T-helper 17 cell (primary cell): ENCODE results near the gene LPCAT1. TPM values are rescaled to one million over a fixed set of nuclear protein-coding genes. Genes with fewer than 3 reads are reported as not detected.
A peak's percentile ranks its signal among the peaks of the same experiment; 100 is the strongest.

Source experiments
- ATAC-seq: fragments of 150-1000 bp; cut with Tn5 transposase; 2 replicates; pipeline ENCODE4 v1.10.0; 2021; ENCODE audit warnings: mild to moderate bottlenecking, moderate library complexity
- DNase-seq, 3 donors: peaks; one replicate each; pipeline versions ENCODE4 v3.0.0 to v3.0.0-alpha.2; 2020 to 2021
- H3K9me3 ChIP-seq: one replicate; pipeline ENCODE4 v1.7.0; 2013; ENCODE audit warnings: low read length, mild to moderate bottlenecking; ENCODE audit not compliant: control insufficient read depth, poor library complexity, severe bottlenecking
- H3K27ac Mint-ChIP-seq: one replicate; pipeline ENCODE4 v1.8.0; 2022; ENCODE audit warnings: mild to moderate bottlenecking, moderate library complexity, mixed read lengths
- H3K27me3 Mint-ChIP-seq: one replicate; pipeline ENCODE4 v1.8.0; 2022; ENCODE audit warnings: mixed read lengths
- H3K36me3 Mint-ChIP-seq: one replicate; pipeline ENCODE4 v1.8.0; 2022; ENCODE audit warnings: low read depth, mixed read lengths
- H3K4me1 Mint-ChIP-seq: one replicate; pipeline ENCODE4 v1.8.0; 2022; ENCODE audit warnings: mild to moderate bottlenecking, mixed read lengths
- H3K4me3 Mint-ChIP-seq: one replicate; pipeline ENCODE4 v1.8.0; 2022; ENCODE audit warnings: mild to moderate bottlenecking, moderate library complexity, mixed read lengths
- total RNA-seq, 4 donors: library from RNA in 2 of 4; stranded (reverse) in 2 of 4; gene quantifications; one replicate each; pipeline ENCODE4 v1.2.3 and lab custom pipeline; 2022 to 2026

Gene LPCAT1
- total RNA-seq, 2 donors from 2014 or later, result 23.4 to 24.8 TPM

DNA sequence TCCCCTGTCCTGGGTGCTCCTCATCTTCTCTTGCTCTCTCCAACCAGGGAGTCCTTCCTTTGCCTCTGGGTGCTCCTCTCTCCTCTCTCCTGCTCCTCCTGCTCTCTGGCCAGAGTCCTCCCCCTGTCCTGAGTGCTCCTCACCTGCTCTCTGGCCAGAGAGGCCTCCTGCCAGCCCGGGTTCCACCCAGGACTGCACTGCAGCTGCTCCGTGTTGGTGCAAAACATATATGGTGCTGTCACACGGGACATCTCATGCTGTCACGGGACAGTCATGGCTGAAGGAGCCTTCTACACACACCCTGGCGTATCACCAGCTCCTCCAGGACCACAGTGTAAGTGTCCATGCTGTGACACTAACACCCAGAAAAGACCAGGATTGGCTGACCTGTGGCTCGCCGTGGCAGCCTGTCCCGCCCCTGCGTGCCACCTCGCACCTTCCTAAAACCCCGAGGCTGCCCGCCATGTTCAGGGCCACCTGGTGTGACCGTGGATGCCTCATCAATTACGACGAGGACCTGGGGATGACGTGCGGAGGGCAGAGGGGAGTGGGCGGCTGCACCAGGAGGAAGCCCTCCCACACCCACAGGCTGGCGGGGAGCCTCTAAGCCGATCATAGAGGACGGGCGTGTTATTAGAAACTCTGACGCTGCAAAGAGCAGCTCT is 50.7 kb downstream of the LPCAT1 start:
- ATAC-seq, result no peak
- H3K36me3 Mint-ChIP-seq, result no peaks in the 10 kb centered on the region
- no peak for DNase-seq
- H3K9me3 ChIP-seq, result no peaks in the 10 kb centered on the region
- H3K4me3 Mint-ChIP-seq, result peak overlapping the region; percentile 36
- peaks cover 3% of the 10 kb centered on the region for H3K4me1 Mint-ChIP-seq
- H3K27ac Mint-ChIP-seq, result peak overlapping the region; percentile 4
- H3K27me3 Mint-ChIP-seq, result no peaks in the 10 kb centered on the region

DNA sequence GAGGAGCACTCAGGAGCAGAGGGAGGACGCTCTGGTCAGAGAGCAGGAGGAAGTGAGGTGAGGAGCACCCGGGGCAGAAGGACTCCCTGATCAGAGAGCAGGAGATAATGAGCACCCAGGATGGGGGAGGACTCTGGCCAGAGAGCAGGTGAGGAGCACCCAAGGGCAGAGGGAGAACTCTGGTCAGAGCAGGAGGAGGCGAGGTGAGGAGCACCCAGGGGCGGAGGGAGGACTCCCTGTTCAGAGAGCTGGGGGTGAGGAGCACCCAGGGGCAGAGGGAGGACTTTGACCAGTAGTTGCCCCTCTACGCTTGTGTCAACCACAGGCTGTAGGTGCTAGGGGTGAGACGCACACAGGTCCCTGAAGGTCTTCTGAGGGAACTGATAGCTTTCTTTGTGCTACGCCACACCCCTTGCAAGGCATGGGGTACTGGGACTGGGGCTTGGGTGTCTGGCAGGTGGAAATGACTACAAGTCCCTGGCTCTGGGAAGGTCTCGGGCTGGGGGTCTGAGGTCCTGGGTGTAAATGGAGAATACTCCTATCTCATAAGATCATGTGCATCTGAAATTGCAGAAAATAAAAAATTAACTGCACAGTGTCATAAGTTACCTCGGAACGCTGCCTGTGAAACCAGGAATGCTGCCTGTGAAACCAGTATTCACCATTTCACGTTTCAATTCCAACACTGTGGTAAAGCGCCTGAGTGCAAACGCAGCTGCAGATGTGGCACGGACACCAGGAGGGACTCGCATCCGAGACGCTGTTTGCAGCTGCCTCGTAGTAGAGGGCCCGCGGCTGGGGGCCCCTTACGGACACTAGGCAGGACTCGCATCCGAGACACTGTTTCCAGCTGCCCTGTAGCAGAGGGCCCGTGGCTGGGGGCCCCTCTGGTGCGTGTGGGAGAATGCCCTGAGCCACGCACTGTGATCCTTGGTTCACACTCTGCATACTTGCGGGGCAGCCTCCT is 51.5 kb downstream of the LPCAT1 start:
- DNase-seq (no peak), ATAC-seq (no peak)
- H3K9me3 ChIP-seq, result no peaks in the 10 kb centered on the region
- no peak overlapping the region for H3K4me3 Mint-ChIP-seq
- no peak overlapping the region for H3K27ac Mint-ChIP-seq
- H3K27me3 Mint-ChIP-seq, result no peaks in the 10 kb centered on the region
- peaks cover 3% of the 10 kb centered on the region for H3K4me1 Mint-ChIP-seq
- no peaks in the 10 kb centered on the region for H3K36me3 Mint-ChIP-seq

GRCh38 chr5:1471240-1471853 is 52.4 kb downstream of the LPCAT1 start:
- no peak overlapping the region for H3K27ac Mint-ChIP-seq
- H3K4me1 Mint-ChIP-seq, result peaks cover 3% of the 10 kb centered on the region
- DNase-seq (no peak), ATAC-seq (no peak)
- no peaks in the 10 kb centered on the region for H3K9me3 ChIP-seq
- H3K27me3 Mint-ChIP-seq, result no peaks in the 10 kb centered on the region
- peak overlapping the region; percentile 31 for H3K4me3 Mint-ChIP-seq
- no peaks in the 10 kb centered on the region for H3K36me3 Mint-ChIP-seq

DNA sequence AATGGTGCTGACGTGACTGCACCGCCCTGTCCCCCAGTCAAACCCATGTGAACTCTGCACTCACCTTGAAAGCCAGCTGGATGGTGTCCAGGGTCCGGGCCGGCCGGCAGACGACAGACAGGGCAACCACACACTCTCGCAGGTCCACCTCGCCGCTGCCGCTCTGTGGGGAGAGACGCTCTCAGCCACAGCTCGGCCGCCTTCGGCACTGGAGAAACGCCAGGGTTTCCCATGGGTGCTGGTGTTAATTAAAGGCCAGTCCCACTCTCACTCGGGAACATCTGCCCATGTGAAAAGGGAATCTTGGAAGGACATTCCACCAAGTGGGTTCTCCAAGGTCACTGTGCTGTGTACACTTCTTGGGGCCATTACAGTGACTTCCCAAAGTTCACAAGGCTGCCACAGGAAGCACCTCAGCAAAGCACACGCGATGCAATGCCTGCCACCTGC is 53.0 kb downstream of the LPCAT1 start:
- Mint-ChIP-seq H3K36me3 (no peaks in the 10 kb centered on the region), H3K27ac (no peak overlapping the region), H3K27me3 (no peaks in the 10 kb centered on the region), H3K4me1 (peaks cover 3% of the 10 kb centered on the region), H3K4me3 (no peak overlapping the region)
- no peak for DNase-seq
- no peaks in the 10 kb centered on the region for H3K9me3 ChIP-seq
- ATAC-seq, result no peak

DNA sequence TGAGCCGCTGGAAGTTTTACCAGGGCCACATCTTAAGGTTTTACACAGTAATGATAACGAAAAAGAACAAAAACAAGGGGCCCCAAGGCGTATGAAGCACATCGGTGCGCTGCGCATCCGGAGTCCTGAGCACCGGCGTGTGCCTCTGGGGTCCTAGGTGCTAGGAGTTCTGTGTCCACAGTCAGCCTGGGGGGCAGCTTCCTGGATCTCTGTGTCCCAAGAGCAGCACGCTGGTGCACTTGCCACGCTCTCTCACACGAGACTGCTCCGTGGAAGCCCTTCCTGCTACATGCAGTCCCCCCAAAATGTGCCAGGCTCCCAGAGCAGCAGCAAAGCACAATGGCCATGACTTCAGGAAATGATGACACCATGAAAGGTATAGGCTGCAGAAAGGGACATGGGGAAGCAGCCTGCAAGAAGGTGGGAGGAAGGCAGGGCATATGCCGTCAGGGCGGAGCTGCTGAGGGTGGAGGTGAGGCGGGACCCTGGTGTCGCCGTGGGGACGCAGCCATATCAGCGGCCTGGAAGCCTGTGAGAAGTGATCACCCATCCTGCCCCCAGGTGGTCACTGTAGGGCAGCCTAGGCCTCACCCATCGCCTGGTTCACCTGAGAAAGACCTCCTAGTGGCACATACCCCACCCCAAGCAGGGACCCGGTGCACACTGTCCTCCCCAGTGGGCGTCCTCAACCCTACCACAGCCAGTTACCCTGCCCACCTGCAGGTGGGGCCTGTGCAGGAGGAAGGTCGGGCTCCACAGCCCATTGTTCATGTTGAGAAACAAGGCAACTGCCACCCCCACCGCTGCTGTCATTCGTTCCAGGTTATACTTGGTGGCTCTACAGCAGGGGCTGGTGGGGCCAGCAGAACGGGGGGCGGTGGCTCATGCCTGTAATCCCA is 54.9 kb downstream of the LPCAT1 start:
- no peak overlapping the region for H3K27ac Mint-ChIP-seq
- ATAC-seq (no peak), DNase-seq (no peak)
- peaks cover 2% of the 10 kb centered on the region for H3K36me3 Mint-ChIP-seq
- H3K4me3 Mint-ChIP-seq, result no peak overlapping the region
- H3K27me3 Mint-ChIP-seq, result no peaks in the 10 kb centered on the region
- peaks cover 3% of the 10 kb centered on the region for H3K4me1 Mint-ChIP-seq
- no peaks in the 10 kb centered on the region for H3K9me3 ChIP-seq

GRCh38 chr5:1468247-1468612 is 55.5 kb downstream of the LPCAT1 start:
- Mint-ChIP-seq H3K27ac (no peak overlapping the region), H3K4me1 (peaks cover 3% of the 10 kb centered on the region), H3K36me3 (peaks cover 2% of the 10 kb centered on the region), H3K4me3 (no peak overlapping the region), H3K27me3 (no peaks in the 10 kb centered on the region)
- DNase-seq (no peak), ATAC-seq (no peak)
- no peaks in the 10 kb centered on the region for H3K9me3 ChIP-seq

- peaks cover 2% of the 10 kb centered on the region for H3K36me3 Mint-ChIP-seq
- no peaks in the 10 kb centered on the region for H3K4me1 Mint-ChIP-seq
- no peak overlapping the region for H3K27ac Mint-ChIP-seq
- H3K9me3 ChIP-seq, result no peaks in the 10 kb centered on the region
- DNase-seq (no peak), ATAC-seq (no peak)
- H3K27me3 Mint-ChIP-seq, result no peaks in the 10 kb centered on the region
- H3K4me3 Mint-ChIP-seq, result no peak overlapping the region
Observed at GRCh38 chr5:1467341-1468246, 56.2 kb downstream of the LPCAT1 start.

- DNase-seq (no peak), ATAC-seq (no peak)
- H3K4me3 Mint-ChIP-seq, result no peak overlapping the region
- no peak overlapping the region for H3K27ac Mint-ChIP-seq
- H3K9me3 ChIP-seq, result no peaks in the 10 kb centered on the region
- H3K36me3 Mint-ChIP-seq, result peaks cover 2% of the 10 kb centered on the region
- no peaks in the 10 kb centered on the region for H3K4me1 Mint-ChIP-seq
- no peaks in the 10 kb centered on the region for H3K27me3 Mint-ChIP-seq
Observed at GRCh38 chr5:1466631-1467265, 57.0 kb downstream of the LPCAT1 start.

- no peak overlapping the region for H3K4me3 Mint-ChIP-seq
- H3K27ac Mint-ChIP-seq, result no peak overlapping the region
- H3K9me3 ChIP-seq, result no peaks in the 10 kb centered on the region
- peaks cover 2% of the 10 kb centered on the region for H3K36me3 Mint-ChIP-seq
- DNase-seq (no peak), ATAC-seq (no peak)
- no peaks in the 10 kb centered on the region for H3K4me1 Mint-ChIP-seq
- H3K27me3 Mint-ChIP-seq, result no peaks in the 10 kb centered on the region
Observed at GRCh38 chr5:1465966-1466471, 57.7 kb downstream of the LPCAT1 start.

GRCh38 chr5:1465117-1465516 is 58.6 kb downstream of the LPCAT1 start:
- no peaks in the 10 kb centered on the region for H3K27me3 Mint-ChIP-seq
- ATAC-seq (no peak), DNase-seq (no peak)
- H3K36me3 Mint-ChIP-seq, result peaks cover 2% of the 10 kb centered on the region
- no peaks in the 10 kb centered on the region for H3K4me1 Mint-ChIP-seq
- no peak overlapping the region for H3K27ac Mint-ChIP-seq
- no peak overlapping the region for H3K4me3 Mint-ChIP-seq
- H3K9me3 ChIP-seq, result no peaks in the 10 kb centered on the region

DNA sequence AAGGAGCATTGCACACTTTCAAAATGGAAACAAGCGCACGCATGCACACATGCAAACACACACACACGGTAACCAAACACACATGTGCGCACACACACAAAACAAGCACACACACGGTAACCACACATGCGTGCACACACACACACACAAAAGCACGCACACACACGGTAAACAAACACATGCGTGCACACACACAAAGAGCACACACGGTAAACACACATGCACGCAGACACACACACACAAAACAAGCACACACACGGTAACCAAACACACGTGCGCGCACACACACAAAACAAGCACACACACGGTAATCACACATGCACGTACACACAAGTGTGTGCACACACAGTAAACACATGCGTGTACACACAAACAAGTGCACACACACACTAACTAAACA is 59.2 kb downstream of the LPCAT1 start:
- no peaks in the 10 kb centered on the region for H3K4me1 Mint-ChIP-seq
- H3K27me3 Mint-ChIP-seq, result no peaks in the 10 kb centered on the region
- DNase-seq (no peak), ATAC-seq (no peak)
- no peaks in the 10 kb centered on the region for H3K9me3 ChIP-seq
- no peak overlapping the region for H3K27ac Mint-ChIP-seq
- H3K4me3 Mint-ChIP-seq, result no peak overlapping the region
- peaks cover 2% of the 10 kb centered on the region for H3K36me3 Mint-ChIP-seq
